HPDE6-E6E7 (cell line): ENCODE data around the gene NEDD4L.
"Not testable (repeated sequence)": the region's sequence is repeated elsewhere in the genome, so short reads cannot be mapped to it uniquely, and the experiment has no call there.

Experiments used
- DNase-seq: peaks from one replicate; pipeline ENCODE4 v3.0.0; 2011; ENCODE audit warnings: missing footprints; ENCODE audit errors: extremely low spot score

Gene NEDD4L

GRCh38 chr18:58416704-58417683, 373.0 kb downstream of the NEDD4L start:
- DNase-seq, result no peak

GRCh38 chr18:58417752-58418151, 373.7 kb downstream of the NEDD4L start:
- no peak for DNase-seq

- no peak for DNase-seq
These were observed 374.3 kb downstream of the NEDD4L start for GRCh38 chr18:58418361-58418760.

GRCh38 chr18:58419587-58420199, 375.7 kb downstream of the NEDD4L start:
- DNase-seq, result no peak

- no peak for DNase-seq
These were observed 382.6 kb downstream of the NEDD4L start for GRCh38 chr18:58426611-58427010.

- DNase-seq, result no peak
These were observed 383.3 kb downstream of the NEDD4L start for GRCh38 chr18:58427321-58427720.

GRCh38 chr18:58429442-58429841, 385.4 kb downstream of the NEDD4L start:
- no peak for DNase-seq

- DNase-seq, result no peak
These were observed 387.2 kb downstream of the NEDD4L start for GRCh38 chr18:58431215-58431614.

- no peak for DNase-seq
These were observed 388.2 kb downstream of the NEDD4L start for GRCh38 chr18:58432050-58432727.

GRCh38 chr18:58435221-58436005, 391.4 kb downstream of the NEDD4L start:
- DNase-seq, result not testable (repeated sequence)

- peak; percentile 29 for DNase-seq
These were observed 394.3 kb downstream of the NEDD4L start for GRCh38 chr18:58438161-58438957.

GRCh38 chr18:58438958-58439300, 394.9 kb downstream of the NEDD4L start:
- DNase-seq, result no peak

GRCh38 chr18:58443671-58444070, 399.6 kb downstream of the NEDD4L start:
- DNase-seq, result no peak

GRCh38 chr18:58446391-58447060, 402.5 kb downstream of the NEDD4L start:
- no peak for DNase-seq

GRCh38 chr18:58447402-58448095, 403.5 kb downstream of the NEDD4L start:
- no peak for DNase-seq

- DNase-seq, result no peak
These were observed 405.4 kb downstream of the NEDD4L start for GRCh38 chr18:58449464-58449863.
